ENCODE measurements around the gene PITPNB.

The PITPNB gene

DNA sequence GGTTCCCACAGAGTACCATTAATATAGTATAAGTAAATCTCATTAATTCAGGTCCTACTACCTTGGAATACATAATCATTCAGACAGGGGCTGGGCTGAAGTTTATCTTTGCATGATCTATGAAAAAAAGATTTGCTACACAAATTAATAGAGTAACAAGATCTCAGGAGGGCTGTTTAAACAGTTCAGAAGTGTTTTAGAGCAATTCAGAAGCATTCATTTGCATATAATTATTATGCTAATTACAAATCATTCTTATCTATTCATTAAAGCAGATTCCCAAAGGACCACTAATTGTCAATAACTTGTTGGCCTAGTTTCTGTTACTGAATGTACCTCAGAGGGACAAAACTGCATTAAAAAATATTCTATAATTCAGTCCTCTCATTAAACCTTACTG lies 40.5 kb downstream of the PITPNB start:
- DNase-seq, result no peak

DNA sequence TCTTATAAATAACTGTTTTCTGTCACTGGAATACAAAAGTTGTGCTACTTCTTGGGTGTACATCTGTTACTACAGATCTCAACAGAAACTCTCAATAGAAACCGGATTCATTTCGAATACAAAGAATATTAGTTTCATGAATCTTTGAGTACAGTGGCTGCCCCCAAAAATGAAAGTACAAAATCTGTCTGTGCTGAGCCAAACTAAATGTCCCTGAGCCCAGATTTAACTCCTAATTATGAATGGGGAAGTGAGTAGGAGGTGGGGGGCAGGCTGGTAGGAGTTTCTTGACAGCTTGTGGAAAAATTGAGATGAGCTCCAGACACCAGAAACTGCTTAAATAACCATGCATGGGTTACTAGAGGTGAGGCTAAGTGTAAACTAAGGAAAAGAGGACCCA lies 41.6 kb downstream of the PITPNB start:
- DNase-seq, result no peak

GRCh38 chr22:27876684-27877083 lies 42.4 kb downstream of the PITPNB start:
- no peak for DNase-seq

GRCh38 chr22:27875951-27876350 lies 43.1 kb downstream of the PITPNB start:
- no peak for DNase-seq

GRCh38 chr22:27874764-27875163 lies 44.3 kb downstream of the PITPNB start:
- DNase-seq, result no peak

DNA sequence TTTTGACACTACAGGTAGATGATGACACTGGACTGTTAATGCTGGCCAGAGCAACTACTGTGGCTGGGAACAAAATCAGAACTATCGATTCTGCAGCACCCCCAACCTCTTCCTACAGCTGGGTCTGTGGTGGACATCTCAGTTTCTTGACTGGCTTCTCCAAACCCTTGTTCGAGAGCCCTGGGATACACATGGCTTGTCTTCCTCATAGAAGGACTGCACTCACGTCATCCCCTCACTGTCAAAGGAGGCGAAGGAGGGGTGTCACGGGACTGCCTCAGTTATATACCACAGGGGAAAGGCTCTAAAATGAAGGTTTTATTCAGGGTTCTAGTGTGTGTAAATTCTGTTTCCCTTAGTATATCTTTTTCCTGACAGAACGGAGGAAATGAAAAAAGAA lies 44.9 kb downstream of the PITPNB start:
- no peak for DNase-seq

DNA sequence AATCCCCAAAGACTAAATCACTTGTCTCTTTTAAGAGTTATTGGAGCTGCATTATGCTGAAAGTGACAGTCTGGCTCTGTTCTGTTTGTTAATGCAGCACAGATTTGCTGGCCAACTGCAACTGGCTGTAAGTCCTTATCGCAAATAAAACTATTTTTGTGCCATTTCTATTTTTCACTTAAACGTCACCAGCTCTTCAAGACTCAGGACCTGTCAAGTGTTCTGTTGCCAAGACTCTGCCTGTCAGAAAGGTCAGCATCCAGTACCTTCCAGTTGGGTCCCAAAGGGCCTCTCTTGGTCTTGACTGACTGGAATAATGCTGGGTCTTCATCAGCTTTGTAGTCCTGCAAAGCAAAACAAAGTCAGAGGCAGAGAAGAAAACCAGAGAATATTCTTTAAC lies 45.6 kb downstream of the PITPNB start:
- DNase-seq, result no peak

- DNase-seq, result no peak
Measured at GRCh38 chr22:27872488-27872887, 46.6 kb downstream of the PITPNB start.

DNA sequence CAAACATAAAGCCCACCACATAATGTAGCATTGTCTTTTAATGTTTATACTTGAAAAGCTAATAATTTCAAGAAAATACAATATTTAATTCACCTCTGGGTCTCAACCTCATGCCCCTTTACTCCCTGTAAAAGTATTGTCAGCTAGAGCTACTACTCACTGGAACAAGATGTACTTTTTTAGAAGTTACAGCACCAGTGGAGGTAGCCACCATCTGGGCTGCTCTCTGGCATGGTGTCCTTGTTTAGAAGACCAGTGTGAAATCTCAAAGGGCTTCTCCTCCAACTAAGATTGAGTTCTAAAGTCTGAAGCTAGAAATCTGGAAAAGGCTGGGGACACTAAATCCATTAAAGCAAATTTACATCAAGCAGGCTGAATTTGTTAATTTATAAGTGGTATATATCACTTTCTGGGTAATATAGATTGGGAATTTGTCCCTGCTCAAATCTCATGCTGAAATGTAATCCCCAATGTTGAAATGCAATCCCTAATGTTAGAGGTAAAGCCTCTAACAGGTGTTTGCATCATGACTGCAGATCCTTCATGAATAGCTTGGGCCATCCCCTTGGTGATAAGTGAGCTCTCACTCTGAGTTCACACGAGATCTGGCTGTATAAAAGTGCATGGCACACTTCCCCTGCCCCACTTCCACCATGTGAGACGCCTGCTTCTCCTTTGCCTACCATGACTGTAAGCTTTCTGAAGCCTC lies 47.6 kb downstream of the PITPNB start:
- no peak for DNase-seq

- DNase-seq, result no peak
Measured at GRCh38 chr22:27870234-27871191, 48.5 kb downstream of the PITPNB start.

GRCh38 chr22:27868732-27869282 lies 50.2 kb downstream of the PITPNB start:
- no peak for DNase-seq

DNA sequence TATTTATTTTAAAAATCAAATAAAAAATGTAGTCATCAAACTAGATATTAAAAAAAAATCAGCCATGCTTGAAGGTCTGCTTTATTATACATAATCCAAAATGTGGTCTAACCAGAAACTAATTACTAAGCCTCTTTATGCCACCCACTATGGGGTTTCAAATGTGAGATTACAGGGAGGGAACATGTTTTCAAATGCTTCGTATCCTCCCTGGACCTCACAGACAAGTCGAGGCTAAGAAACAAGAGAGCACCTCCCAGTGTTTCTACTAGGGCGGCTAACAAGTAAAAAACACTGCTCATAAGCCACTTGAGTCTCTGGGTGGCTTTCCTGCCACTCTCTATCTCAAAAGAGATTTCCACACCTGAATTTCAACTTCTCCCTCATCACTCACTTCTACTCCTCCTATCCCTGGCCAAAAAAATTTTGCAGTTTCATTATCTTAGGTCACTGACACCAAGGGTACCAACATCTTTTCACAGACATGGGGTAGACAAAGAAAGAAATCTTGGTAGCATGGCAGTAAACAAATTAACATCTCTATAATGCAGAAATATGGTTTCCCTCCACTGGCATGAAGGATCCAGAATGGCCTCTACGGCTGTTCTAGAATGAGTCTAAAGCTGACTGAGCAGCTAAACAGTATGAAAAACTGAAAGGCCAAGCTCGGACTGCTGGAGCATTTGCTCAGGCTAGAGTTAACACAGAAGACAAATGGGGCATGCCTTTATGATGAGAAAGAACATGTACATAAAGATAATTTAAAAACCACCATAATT lies 50.9 kb downstream of the PITPNB start:
- no peak for DNase-seq

- DNase-seq, result no peak
Measured at GRCh38 chr22:27867085-27867952, 51.7 kb downstream of the PITPNB start.

DNA sequence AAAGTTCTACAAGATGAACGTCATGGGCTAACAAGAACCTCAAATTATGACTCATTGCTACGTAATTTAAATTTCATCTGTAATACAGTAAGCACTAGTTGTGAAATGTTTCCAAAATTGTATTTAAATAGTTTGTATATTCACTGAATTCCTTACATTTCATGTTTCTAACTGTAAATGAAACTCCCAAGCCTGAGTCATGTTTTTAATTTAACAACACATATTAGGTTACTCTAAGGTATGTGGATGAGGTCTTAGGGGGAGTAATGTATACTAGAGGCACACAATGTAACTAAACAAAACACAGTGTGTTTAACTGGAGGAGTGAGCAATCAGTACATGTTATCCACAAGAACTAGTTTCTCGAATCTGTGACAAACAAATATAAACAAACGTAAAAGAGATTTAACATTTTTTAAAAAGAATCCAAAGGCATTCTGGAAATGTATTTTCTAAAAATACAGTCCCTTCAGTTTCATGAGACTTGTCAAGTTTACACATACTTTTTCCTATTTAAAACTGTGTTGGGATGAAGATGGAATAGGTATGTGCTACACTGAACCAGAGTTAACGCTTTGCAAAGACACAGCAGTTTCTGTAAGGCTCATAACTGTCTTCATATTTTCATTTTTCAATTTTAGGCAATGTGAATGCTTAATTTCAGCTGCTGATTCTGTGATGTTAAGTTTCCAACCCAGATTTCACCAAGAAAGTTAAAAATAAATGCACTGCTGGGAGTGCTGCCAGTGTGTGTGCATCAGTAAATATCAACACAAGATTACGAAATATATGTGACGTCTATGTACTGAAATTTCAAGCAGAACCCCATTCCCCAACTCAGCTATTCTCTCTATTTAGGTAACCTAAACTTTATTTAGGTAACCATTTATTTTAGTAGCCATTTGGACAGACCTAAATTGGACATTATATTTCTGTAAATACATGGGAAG lies 52.6 kb downstream of the PITPNB start:
- peak; percentile 99 for DNase-seq

- DNase-seq, result no peak
Measured at GRCh38 chr22:27865496-27865895, 53.6 kb downstream of the PITPNB start.

- DNase-seq, result no peak
Measured at GRCh38 chr22:27863556-27863955, 55.5 kb downstream of the PITPNB start.

DNA sequence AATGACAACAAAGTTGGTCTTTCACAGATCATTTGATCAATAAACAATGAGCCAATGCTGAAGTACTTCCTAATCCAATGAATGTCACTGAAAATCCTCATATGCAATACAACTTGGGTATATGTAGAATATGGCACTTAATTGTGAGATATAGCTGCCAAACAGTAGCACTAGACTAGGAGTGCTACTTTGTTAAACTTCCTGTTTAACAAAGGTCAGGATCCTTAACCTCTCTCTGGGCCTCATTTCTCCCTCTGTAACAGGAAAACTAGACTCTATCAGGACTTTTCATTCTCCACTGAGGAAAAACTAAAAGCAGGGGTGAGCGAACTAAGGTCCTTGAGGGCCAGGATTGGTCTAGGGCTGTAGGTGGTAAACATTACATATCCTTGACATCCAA lies 56.1 kb downstream of the PITPNB start:
- no peak for DNase-seq

DNA sequence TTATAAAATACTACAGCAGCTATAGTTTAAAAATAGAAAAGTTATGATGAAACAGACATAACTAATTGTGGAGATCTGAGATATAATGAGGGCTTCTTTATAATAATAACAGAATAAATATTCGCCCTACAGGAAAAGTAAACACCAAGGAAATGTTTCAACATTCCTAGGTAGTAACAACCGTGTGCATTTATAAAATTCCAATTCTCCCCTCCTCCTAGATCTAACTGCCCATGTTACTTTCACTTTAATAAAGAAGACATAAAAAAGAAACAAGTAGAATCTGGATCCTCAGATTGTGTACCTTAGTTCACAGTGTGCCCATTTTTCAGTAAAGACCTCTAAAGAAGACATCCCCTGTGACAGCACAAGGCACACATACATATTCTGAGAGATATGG lies 59.7 kb downstream of the PITPNB start:
- no peak for DNase-seq

- no peak for DNase-seq
Measured at GRCh38 chr22:27858626-27859025, 60.4 kb downstream of the PITPNB start.

- DNase-seq, result no peak
Measured at GRCh38 chr22:27857443-27857842, 61.6 kb downstream of the PITPNB start.

- no peak for DNase-seq
Measured at GRCh38 chr22:27856386-27856785, 62.7 kb downstream of the PITPNB start.

Measured in HCEC 1CT (cell line).